M059J (cell line): ENCODE measurements around the gene CACNA1A. TPM values are rescaled to one million over a fixed set of nuclear protein-coding genes. Genes with fewer than 3 reads are reported as not detected.
"Not testable (repeated sequence)": the region's sequence is repeated elsewhere in the genome, so short reads cannot be mapped to it uniquely, and the experiment has no call there.

Experiments
- DNase-seq: peaks from one replicate; pipeline ENCODE4 v3.0.0-alpha.2; 2012; ENCODE audit warnings: low read depth
- total RNA-seq: library from RNA; depleted of rRNA; stranded (reverse); fragments of >200 nt; shearing (Covaris generic); gene quantifications from 2 replicates; pipeline ENCODE4 v1.2.3, GENCODE V29; 2014

The CACNA1A gene
- total RNA-seq, 1 experiment from 2014 or later, result 8.5 TPM

DNA sequence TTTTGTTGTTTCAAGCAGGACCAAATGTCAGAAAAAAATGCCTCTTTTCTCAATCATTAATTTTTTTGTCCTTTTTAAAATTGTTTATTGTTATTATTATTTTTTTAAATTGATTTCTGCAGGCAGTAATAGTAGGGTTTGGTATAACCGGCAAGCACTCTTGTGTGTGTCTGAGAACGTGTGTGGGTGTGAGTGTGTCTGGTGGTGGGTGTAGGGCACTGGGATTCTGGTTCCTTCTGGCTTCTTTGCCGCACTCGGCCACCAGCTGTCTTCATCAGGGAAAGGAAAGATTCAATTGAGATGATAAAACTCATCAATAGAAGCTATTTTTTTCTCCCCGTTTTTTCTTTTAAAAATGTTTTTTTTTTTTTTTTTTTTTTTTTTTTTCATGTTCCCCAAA, 299.7 kb downstream of the CACNA1A start:
- DNase-seq, result no peak

DNA sequence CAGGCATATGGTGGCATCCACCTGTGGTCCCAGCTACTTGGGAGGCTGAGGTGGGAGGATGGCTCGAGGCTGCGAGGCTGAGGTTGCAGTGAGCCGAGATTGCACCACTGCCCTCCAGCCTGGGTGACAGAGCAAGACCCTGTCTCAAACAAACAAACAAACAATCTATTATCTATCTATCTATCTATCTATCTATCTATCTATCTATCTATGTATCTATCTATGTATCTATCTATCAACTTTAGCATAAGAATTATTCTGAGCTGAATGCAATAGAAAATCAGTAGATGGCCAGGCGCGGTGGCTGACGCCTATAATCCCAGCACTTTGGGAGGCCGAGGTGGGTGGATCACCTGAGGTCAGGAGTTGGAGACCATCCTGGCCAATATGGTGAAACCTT, 304.2 kb downstream of the CACNA1A start:
- not testable (repeated sequence) for DNase-seq

DNA sequence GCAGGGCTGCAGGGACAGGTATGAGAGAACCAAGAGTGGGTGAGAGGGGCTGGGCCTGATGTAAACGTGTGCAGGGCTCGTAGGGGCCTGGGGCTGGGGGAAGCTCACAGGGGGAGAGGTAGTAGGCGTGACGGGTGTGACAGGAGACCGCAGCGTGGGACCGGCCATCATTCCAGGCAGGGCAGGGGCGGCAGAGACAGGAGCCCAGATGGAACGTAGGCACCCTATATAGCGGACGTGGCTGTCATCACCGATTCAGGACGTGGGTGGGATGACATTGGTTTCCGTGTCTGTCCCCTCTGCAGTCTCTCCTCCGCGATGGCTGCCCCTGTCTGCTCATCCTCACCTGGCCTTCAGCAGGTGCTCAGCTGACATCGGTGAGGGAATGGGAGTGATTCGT, 307.6 kb downstream of the CACNA1A start:
- no peak for DNase-seq

- no peak for DNase-seq
These were observed 310.6 kb downstream of the CACNA1A start for GRCh38 chr19:13195678-13196077.

- DNase-seq, result no peak
These were observed 315.3 kb downstream of the CACNA1A start for GRCh38 chr19:13190781-13191540.

GRCh38 chr19:13189600-13189999, 316.7 kb downstream of the CACNA1A start:
- DNase-seq, result no peak

- DNase-seq, result no peak
These were observed 318.9 kb downstream of the CACNA1A start for GRCh38 chr19:13187419-13187818.

DNA sequence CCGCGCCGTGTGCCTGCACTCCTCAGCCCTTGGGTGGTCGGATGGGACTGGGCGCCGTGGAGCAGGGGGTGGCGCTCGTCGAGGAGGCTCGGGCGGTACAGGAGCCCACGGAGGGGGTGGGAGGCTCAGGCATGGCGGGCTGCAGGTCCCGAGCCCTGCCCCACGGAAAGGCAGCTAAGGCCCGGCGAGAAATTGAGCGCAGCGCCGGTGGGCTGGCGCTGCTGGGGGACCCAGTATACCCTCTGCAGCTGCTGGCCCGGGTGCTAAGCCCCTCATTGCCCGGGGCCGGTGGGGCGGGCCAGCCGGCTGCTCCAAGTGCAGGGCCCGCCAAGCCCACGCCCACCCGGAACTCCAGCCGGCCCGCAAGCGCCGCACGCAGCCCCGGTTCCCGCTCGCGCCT, 319.6 kb downstream of the CACNA1A start:
- not testable (repeated sequence) for DNase-seq

DNA sequence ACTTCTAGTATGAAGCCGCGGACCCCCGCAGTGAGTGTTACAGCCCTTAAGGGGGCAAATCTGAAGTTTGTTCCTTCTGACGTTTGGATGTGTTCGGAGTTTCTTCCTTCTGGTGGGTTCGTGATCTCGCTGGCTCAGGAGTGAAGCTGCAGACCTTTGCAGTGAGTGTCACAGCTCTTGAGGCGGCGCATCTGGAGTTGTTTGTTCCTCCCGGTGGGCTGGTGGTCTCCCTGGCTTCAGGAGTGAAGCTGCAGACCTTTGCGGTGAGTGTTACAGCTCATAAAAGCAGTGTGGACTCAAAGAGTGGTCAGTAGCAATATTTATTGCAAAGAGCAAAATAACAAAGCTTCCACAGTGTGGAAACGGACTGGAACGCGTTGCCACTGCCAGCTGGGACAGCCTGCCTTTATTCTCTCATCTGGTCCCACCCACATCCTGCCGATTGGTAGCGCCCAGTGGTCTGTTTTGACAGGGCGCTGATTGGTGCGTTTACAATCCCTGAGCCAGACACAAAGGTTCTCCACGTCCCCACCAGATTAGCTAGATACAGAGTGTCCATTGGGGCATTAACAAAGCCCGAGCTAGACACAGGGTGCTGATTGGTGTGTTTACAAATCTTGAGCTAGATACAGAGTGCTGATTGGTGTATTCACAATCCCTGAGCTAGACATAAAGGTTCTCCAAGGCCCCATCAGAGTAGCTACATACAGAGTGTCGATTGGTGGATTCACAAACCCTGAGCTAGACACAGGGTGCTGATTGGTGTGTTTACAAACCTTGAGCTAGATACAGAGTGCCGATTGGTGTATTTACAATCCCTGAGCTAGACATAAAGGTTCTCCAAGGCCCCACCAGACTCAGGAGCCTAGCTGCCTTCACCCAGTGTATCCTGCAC, 320.3 kb downstream of the CACNA1A start:
- not testable (repeated sequence) for DNase-seq

GRCh38 chr19:13184926-13185325, 321.4 kb downstream of the CACNA1A start:
- DNase-seq, result not testable (repeated sequence)

DNA sequence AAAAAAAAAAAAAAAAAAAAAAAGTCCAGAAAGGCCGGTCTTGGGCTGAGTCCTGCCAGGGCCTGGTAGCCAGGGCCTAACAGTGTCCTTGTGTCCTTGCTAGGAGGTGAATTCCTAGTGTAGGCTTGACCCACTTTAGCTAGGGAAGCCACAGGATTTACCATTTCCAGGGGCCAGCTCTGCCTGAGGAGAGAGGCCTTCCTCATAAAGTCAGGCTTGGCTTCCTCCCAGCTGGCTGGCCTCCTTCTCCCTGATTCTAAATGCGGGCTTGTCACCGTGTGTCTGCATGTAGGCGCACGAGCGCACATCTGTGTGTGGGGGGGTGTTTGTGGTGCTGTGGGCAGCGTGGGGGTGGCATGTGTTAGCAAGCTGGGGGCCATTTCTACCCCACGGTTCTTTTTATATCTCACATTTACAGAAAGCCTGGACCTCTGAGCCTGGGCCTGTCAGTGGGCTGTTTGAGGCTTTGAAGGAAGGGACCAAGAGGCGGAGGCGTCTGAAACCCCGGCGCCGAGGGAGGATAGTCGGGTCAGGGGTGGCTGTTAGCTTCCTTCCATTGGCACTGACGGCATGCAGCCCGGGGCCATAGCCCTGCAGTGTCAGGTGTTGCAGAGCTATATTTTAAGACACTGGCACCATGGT, 324.4 kb downstream of the CACNA1A start:
- DNase-seq, result peak; percentile 80

GRCh38 chr19:13178291-13178690, 328.0 kb downstream of the CACNA1A start:
- not testable (repeated sequence) for DNase-seq

- not testable (repeated sequence) for DNase-seq
These were observed 328.7 kb downstream of the CACNA1A start for GRCh38 chr19:13177584-13177983.

DNA sequence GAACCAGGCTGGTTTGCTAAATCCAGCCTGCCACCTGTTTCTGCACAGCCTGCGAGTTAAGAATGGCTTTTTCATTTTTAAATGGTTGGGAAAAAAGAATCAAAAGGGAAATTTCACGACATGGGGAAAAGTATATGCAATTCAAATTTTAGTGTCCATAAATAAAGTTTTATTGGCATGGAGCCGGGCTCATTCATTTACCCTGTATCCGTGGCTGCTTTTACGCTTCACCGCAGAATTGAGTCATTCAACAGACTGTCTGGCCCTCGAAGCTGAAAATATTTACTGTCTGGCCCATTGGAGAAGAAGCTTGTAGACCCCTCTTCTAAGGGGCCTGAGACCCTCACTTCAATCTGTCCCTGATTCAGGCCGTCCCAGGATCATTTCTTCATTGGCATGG, 329.9 kb downstream of the CACNA1A start:
- peak; percentile 71 for DNase-seq

- DNase-seq, result no peak
These were observed 333.0 kb downstream of the CACNA1A start for GRCh38 chr19:13173139-13173737.

GRCh38 chr19:13172346-13173138, 333.7 kb downstream of the CACNA1A start:
- peak; percentile 97 for DNase-seq

GRCh38 chr19:13171146-13171545, 335.1 kb downstream of the CACNA1A start:
- no peak for DNase-seq

DNA sequence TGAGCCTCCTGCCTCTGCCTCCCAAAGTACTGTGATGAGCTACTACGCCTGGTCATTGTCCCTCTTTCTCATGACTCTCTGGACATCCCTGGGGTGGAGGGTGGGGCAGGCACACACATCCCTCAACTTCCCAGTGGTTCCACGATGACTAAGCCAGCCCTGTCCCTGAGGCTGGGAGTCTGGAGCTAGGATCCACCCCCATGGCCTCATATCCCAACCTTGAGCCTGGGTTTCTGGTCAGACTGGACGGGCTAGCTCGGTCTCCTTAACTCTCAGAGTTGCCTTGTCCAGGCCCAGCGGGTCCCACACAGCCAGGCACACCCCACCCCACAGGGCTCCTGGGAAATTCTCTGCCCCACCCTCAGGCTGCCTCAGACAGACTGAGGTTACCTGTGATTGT, 336.5 kb downstream of the CACNA1A start:
- DNase-seq, result peak; percentile 93

DNA sequence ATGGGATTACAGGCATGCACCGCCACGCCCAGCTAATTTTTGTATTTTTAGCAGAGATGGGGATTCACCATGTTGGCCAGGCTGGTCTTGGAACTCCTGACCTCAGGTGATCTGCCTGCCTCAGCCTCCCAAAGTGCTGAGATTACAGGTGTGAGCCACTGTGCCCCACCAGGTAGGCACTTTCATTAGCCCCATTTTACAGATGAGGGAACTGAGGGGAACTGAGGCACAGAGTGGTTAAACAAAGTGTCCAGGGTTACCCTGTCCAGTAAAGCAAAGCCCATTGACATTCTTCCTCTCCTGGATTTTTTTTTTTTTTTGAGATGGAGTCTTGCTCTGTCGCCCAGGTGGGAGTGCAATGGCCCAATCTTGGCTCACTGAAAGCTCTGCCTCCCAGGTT, 340.1 kb downstream of the CACNA1A start:
- not testable (repeated sequence) for DNase-seq

DNA sequence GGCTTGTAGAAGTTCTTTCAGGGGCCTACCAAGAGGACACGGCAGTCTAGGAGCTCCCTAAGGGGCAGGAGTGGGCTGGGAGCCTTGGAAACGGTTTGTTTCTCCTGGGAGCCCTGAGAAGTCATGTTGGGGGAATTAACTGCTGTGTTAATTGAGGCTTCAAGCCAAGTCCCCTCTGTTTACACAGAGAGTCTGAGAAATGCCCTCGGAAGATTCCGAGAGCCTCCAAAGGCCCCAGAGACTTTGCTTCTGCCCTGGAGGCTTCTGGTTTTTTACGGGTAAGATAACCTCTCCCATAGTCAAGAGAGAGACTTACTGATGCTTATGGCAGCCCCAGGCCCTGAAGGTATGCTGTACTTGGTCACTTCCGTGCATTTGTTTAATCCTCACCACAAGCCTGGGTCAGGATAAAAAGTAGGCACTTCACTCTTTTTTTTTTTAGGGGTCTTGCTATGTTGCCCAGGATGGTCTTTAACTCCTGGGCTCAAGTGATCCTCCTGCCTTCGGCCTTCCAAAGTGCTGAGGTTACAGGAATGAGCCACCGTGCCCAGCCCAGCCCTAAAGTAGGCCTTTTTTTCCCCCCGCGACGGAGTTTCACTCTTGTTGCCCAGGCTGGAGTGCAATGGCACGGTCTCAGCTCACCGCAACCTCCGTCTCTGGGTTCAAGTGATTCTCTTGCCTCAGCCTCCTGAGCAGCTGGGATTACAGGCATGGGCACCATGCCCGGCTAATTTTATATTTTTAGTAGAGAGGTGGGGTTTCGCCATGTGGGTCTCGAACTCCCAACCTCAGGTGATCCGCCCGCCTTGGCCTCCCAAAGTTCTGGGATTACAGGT, 340.9 kb downstream of the CACNA1A start:
- peak; percentile 91 for DNase-seq
